Measurements from ENCODE around the gene RAMACL.

The RAMACL gene

GRCh38 chr6:166617359-166617758, 30.9 kb upstream of the RAMACL start:
- no peak for DNase-seq

- DNase-seq = no peak
Measured at GRCh38 chr6:166616261-166617238, 30.1 kb upstream of the RAMACL start.

- DNase-seq = no peak
Measured at GRCh38 chr6:166615059-166615770, 28.7 kb upstream of the RAMACL start.

- no peak for DNase-seq
Measured at GRCh38 chr6:166614589-166614988, 28.1 kb upstream of the RAMACL start.

DNA sequence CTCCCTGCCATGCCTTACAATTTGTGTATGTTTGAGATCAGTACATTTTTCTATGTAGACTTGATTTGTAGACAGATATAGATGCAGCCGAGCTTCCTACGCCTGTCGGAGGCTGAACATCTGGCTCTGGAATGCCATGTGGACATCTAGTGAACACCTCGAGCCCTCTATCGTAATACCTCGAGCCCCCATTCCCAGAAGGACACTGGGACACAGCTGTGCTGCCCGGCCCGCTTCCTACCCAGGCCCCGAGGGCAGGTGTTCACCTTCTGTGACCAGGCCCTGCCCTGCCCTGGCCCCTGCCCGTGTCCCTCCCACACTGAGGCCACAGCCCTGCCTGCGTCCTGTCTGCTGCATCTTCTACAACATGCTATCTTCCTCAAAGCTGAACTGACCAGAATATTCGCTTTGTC, 27.7 kb upstream of the RAMACL start:
- DNase-seq = no peak

DNA sequence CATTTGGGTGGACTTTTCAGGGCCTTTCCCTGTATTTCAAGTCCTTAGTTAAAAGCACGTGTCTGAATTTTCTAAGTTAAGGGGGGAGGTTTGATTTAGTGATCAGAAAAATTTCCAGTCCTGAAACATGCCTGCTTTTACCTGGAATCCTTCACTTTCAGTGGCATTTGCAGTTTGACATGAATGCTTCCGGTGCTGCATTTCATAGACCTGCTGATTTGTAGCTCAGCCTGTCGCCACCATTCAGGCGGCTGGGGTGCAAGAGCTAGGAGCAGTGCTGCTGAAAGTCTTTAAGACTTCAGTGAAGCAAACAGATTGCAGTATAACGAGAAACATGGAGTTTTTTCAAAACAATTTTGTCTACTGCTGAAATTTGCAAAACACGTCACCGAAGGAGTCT, 26.5 kb upstream of the RAMACL start:
- DNase-seq = no peak

DNA sequence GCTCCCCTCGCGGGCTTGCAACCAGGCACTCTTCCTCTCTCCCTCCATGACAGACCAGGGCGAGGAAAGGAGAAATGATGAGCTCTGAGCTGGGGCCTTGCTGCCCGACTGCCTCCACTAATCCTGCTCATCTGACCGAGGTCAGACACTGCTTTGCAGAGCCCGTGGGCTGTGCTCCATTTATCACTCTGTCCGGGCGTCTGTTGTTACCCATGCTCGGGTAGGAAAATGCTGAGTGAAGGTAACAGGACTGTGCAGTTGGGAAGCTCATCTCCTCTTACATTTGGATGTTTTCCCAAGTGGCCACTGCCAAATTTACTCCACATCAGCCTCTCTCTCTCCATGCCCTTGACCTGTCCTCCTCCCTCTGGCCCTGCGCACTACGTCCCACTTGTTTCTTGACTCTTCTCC, 26.0 kb upstream of the RAMACL start:
- no peak for DNase-seq

GRCh38 chr6:166611631-166612030, 25.2 kb upstream of the RAMACL start:
- no peak for DNase-seq

- DNase-seq = no peak
Measured at GRCh38 chr6:166610069-166610468, 23.6 kb upstream of the RAMACL start.

DNA sequence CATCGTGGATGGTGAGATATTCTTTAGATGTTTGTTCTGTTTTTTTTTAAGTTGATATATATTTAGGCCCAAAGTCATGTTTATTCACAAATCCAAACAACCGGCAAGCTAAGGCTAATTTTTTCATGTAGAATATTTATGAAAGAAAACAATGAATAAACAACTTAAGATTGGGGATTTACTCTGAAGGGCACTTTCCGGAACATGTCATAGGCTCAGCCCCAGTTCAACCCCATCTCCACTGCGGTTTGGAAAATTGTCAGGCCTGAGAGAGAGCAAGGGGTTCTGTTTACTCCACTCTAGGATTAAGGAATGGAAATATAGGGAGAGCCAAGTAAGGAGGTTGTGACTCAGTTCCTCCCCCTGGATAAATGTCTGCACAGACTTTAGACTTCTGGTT, 22.3 kb upstream of the RAMACL start:
- DNase-seq = no peak

DNA sequence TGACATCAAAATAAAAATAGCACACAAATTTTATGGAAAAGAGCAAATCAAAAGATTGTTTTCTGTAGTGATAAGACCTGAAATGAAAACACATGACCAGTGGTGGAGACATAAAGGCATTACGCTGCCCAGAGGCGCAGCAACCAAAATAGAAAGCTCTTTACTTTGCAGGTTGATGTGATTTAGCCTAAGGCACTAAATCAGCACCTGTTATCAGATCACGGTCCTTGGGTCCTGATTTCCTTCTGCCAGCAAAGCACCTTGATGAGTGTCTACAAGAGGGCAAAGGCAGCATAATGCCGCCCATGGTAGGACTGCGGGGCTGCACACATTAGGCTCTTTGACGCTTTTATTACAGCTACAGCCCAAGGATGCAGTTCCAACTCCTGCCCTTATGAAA, 19.3 kb upstream of the RAMACL start:
- no peak for DNase-seq

DNA sequence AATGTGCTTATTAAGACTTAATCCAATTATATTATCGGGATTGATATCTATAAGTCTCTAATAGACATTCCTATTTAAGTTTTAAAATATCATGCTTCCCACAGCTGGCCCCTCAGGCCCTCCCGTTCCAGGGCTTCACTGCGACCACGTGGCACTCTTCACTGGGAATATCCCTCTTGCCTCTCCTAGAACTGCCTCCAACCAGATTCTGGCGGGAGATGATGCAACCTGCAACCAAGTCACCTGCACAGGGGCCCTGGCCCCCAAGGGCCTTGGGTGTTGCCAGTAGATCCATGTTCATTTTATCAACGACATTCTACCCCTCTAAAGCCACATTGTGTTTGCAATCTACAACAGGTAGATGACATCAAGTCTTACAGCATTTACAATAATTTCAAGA, 18.4 kb upstream of the RAMACL start:
- DNase-seq = no peak

- no peak for DNase-seq
Measured at GRCh38 chr6:166604328-166604727, 17.9 kb upstream of the RAMACL start.

GRCh38 chr6:166603043-166603690, 16.7 kb upstream of the RAMACL start:
- DNase-seq = no peak

DNA sequence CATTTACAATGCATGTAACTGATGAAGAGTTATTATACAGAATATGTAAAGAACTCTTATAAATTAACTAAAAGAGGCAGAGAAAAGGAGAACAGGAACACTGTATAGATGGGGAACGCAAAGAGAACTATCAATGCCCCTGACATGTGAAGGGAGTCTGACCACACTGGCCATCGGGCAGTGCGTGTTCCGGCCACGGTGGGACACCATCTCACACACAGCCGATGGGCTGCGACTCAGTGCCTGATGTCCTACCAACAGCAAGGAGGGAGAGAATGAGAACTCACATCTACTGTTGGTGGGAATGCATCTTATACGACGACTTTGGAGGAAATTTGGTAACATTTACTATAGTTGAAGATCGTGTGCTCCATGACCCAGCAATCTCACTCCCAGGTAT, 15.5 kb upstream of the RAMACL start:
- no peak for DNase-seq

GRCh38 chr6:166600931-166601330, 14.5 kb upstream of the RAMACL start:
- DNase-seq = no peak

GRCh38 chr6:166599205-166599604, 12.7 kb upstream of the RAMACL start:
- no peak for DNase-seq

DNA sequence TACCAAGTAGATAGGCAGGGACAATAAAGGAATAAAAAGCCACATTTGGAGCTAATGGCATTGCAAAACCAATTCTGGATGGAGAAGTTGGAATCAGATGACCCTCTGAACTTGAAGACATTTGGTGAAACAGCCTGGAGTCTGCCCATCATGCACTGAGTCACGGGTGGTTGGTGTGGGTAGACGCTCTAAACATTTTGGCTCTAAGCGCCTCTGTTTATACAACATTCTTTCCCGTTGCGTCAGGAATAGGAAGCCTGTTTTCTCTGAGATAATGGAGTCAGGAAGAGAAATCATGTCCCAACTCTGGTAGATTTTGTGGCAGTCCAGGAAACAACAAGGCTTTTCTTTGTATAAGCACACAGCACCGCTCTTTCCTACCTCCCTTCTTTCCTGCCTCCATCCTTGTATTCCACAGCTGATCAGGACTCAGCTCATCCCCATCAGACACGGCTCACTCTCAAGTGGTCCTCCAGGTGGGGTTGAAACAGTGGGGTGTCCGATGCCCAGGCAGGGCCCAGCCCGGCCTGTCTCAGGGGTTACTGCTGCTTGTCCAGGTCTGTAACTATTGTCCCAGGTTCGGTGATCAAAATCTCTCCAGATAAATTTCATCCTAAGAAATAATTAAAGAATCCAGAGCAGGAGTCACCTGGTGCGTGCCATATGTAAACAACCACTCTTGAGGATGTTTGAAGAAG, 12.1 kb upstream of the RAMACL start:
- no peak for DNase-seq

DNA sequence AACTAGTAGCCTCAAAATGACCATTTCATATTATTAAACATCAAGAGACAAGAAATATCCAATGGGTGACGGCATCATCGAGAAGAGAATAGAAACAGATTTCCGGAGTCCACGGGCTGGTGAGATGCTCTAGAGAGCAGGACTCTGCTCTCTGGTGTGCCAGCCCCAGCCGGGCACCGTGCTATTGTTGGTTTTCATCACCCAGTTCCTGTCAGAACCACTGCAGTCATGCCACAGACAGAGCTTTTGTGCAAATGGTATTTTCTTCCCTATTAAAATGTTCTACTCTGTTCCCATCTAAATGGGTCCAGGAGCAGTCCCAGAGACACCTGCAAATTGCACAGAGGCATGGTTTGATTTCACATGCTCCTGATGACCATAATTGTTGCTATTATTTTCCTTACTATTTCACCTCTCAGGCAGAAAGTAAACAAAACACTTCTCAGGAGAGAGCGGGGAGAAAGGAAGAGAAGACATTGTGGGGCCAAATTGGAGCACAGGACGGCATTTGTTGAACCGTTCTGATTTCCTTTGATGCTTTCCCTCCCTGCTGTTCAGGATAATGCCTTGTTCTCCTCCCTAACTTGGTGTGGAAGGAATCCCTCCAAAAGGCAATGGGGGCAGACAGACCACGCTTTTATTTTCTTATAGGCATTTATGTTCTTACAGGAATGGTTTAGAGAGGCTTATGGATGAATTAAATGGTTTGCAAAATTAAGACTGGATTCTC, 11.4 kb upstream of the RAMACL start:
- DNase-seq = no peak

GRCh38 chr6:166596776-166597507, 10.5 kb upstream of the RAMACL start:
- no peak for DNase-seq

- no peak for DNase-seq
Measured at GRCh38 chr6:166595949-166596348, 9.5 kb upstream of the RAMACL start.

Measured in SHP77 treated with DMSO at 0.1 percent for 48 hours (cell line).